ENCODE measurements around the gene FKBP5. TPM values are rescaled to one million over a fixed set of nuclear protein-coding genes. Genes with fewer than 3 reads are reported as not detected.
"Not testable (repeated sequence)": the region's sequence is repeated elsewhere in the genome, so short reads cannot be mapped to it uniquely, and the experiment has no call there.

FKBP5 gene
- total RNA-seq, 1 experiment from 2014 or later, result 15.0 TPM

- H3K4me3 ChIP-seq (ENCODE audit: insufficient read depth, low read depth, low read length), result no peak overlapping the region
- no peaks in the 10 kb centered on the region for H3K36me3 ChIP-seq (replicated peaks; ENCODE audit: control insufficient read depth, insufficient read depth, low read length)
- DNase-seq, result no peak
- no peaks in the 10 kb centered on the region for H3K27me3 ChIP-seq (ENCODE audit: control insufficient read depth, insufficient read depth, low read length)
Measured at GRCh38 chr6:35611240-35611639, 77.5 kb downstream of the FKBP5 start.

GRCh38 chr6:35610830-35611229 lies 77.9 kb downstream of the FKBP5 start:
- no peak for DNase-seq
- Histone ChIP-seq H3K27me3 (ENCODE audit: control insufficient read depth, insufficient read depth, low read length) (no peaks in the 10 kb centered on the region), H3K36me3 (replicated peaks; ENCODE audit: control insufficient read depth, insufficient read depth, low read length) (no peaks in the 10 kb centered on the region), H3K4me3 (ENCODE audit: insufficient read depth, low read depth, low read length) (no peak overlapping the region)

GRCh38 chr6:35609588-35609987 lies 79.1 kb downstream of the FKBP5 start:
- H3K27me3 ChIP-seq (ENCODE audit: control insufficient read depth, insufficient read depth, low read length), result no peaks in the 10 kb centered on the region
- no peak for DNase-seq
- H3K36me3 ChIP-seq (replicated peaks; ENCODE audit: control insufficient read depth, insufficient read depth, low read length), result no peaks in the 10 kb centered on the region
- no peak overlapping the region for H3K4me3 ChIP-seq (ENCODE audit: insufficient read depth, low read depth, low read length)

GRCh38 chr6:35607517-35608233 lies 81.0 kb downstream of the FKBP5 start:
- H3K36me3 ChIP-seq (replicated peaks; ENCODE audit: control insufficient read depth, insufficient read depth, low read length), result no peaks in the 10 kb centered on the region
- no peak overlapping the region for H3K4me3 ChIP-seq (ENCODE audit: insufficient read depth, low read depth, low read length)
- H3K27me3 ChIP-seq (ENCODE audit: control insufficient read depth, insufficient read depth, low read length), result no peaks in the 10 kb centered on the region
- no peak for DNase-seq

DNA sequence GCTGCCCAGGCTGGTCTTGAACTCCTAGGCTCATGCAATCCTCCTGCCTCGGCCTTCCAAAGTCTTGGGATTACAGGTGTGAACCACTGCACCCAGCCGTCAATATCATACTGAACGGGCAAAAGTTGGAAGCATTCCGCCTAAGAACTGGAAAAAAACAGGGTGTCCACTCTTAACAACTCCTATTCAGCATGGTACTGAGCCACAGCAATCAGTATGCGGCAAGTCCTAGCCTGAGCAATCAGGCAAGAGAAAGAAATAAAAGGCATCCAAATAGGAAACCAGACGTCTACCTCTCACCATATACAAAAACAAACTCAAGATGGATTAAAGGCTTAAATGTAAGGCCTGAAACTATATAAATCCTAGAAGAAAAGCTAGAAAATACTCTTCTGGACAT lies 83.1 kb downstream of the FKBP5 start:
- Histone ChIP-seq H3K36me3 (replicated peaks; ENCODE audit: control insufficient read depth, insufficient read depth, low read length) (no peaks in the 10 kb centered on the region), H3K27me3 (ENCODE audit: control insufficient read depth, insufficient read depth, low read length) (no peaks in the 10 kb centered on the region), H3K4me3 (ENCODE audit: insufficient read depth, low read depth, low read length) (no peak overlapping the region)
- DNase-seq, result no peak

GRCh38 chr6:35603326-35604202 lies 85.2 kb downstream of the FKBP5 start:
- Histone ChIP-seq H3K36me3 (replicated peaks; ENCODE audit: control insufficient read depth, insufficient read depth, low read length) (no peaks in the 10 kb centered on the region), H3K4me3 (ENCODE audit: insufficient read depth, low read depth, low read length) (no peak overlapping the region), H3K27me3 (ENCODE audit: control insufficient read depth, insufficient read depth, low read length) (no peaks in the 10 kb centered on the region)
- DNase-seq, result no peak

DNA sequence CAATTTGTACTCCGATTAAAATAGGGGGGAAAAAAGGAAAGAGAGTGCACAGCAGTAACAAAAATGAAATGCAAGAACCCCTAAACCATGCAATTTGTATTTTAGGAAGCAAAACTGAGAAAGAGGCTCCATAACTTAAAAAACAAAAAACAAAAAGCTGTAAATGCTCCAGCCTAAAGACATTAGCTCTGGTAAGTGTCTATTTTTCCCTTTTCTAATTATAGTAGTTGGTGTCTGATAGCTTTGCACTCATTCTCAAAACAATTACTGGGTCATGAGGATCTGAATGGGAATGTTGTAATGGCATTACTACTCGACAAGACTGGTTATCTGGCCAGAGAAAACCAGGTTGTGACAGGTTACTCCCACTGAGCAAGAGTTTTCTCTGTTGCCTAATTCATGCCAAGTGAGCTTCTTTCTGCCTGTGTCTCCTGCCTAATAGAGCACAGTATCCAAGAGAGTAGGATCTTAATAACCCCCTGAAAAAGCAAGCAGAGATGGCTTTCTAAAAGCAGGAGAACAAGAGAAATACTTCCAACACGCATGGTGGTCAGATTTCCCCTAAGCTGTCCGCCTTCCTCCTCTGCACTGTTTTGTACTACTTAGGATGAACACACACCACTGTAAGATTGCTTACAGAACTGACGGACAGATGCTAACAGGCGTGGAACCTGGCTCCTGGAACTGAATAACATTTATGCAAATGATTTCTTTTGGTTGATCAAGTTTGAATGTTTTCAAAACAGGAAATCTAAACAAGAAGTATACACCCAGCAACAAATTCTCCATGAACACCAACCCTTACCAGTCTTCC lies 86.4 kb downstream of the FKBP5 start:
- no peaks in the 10 kb centered on the region for H3K36me3 ChIP-seq (replicated peaks; ENCODE audit: control insufficient read depth, insufficient read depth, low read length)
- H3K27me3 ChIP-seq (ENCODE audit: control insufficient read depth, insufficient read depth, low read length), result no peaks in the 10 kb centered on the region
- DNase-seq, result no peak
- H3K4me3 ChIP-seq (ENCODE audit: insufficient read depth, low read depth, low read length), result no peak overlapping the region

DNA sequence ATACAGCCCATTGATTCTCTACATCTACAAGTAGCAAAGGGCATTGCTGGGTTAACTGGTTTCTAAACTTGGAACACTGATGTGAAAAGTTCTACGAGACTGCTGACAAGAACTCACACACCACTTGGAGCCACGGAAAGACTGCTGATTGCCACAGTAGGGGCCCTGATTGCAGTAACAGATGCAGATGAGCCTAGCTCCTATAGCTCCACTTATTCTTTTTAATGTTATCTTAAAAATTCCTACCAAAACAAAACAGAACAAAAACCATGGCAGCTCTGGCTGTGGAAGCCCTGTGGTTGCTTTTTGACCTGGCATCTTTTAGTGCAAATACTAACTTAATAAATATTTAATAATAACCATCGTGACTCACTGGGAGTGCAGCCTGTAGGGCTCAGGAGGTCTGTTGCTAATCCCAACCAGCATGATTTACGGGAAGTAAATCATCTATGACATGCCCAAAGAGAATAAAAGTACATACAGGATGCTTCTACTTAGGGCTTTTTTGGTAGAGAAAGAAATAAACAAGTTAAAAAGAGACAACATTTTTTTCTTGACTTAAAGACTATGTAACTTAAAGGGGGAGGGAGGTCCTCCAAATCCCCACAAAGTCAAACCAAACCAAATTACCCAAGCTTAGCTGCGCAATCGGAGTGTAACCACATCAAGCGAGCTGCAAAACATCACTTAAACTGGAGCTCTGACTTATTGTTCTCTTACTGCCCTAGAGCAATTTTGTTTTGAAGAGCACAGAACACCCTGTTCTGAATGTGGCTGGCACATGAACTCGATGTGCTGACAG lies 87.2 kb downstream of the FKBP5 start:
- DNase-seq, result peak; percentile 43
- Histone ChIP-seq H3K4me3 (ENCODE audit: insufficient read depth, low read depth, low read length) (no peak overlapping the region), H3K36me3 (replicated peaks; ENCODE audit: control insufficient read depth, insufficient read depth, low read length) (peaks cover 2% of the 10 kb centered on the region), H3K27me3 (ENCODE audit: control insufficient read depth, insufficient read depth, low read length) (no peaks in the 10 kb centered on the region)

GRCh38 chr6:35600659-35601125 lies 88.0 kb downstream of the FKBP5 start:
- no peaks in the 10 kb centered on the region for H3K27me3 ChIP-seq (ENCODE audit: control insufficient read depth, insufficient read depth, low read length)
- peaks cover 2% of the 10 kb centered on the region for H3K36me3 ChIP-seq (replicated peaks; ENCODE audit: control insufficient read depth, insufficient read depth, low read length)
- no peak for DNase-seq
- no peak overlapping the region for H3K4me3 ChIP-seq (ENCODE audit: insufficient read depth, low read depth, low read length)

DNA sequence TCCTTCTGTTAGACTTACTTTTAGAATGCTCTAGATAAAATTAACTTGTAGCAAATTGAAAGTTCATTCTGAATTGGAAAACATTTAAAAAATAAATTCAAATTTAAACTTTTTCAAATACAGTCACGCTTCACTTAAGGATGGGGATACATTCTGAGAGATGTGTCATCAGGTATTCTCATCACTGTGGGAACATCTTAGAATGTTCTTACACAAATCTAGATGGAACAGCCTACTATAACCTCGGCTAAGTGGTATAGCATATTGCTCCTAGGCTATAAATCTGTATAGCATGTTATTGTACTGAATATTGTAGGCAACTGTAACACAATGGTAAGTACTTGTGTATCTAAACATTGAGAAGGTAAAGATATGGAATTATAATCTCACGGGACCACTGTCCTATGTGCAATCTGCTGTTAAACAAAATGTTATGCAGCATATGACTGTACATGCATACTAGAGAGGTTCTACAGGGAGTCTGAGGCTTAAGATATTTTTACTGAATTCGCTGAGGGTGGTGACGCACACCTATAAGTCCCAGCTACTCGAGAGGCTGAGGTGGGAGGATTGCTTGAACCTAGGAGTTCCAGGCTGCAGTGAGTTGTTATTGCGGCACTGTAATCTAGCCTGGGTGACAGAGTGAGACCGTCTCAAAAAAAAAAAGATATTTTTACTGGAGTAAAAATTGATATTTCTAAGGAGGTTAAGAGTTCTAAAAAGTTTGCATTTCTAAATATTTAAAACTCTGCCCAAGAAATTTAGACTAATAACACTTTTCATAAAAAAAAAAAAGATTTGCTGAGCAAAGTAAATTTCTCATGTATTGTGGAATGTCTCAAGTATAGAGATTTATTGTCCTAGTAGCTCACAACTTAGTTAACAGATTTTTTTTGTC lies 88.7 kb downstream of the FKBP5 start:
- peaks cover 2% of the 10 kb centered on the region for H3K36me3 ChIP-seq (replicated peaks; ENCODE audit: control insufficient read depth, insufficient read depth, low read length)
- H3K4me3 ChIP-seq (ENCODE audit: insufficient read depth, low read depth, low read length), result no peak overlapping the region
- H3K27me3 ChIP-seq (ENCODE audit: control insufficient read depth, insufficient read depth, low read length), result no peaks in the 10 kb centered on the region
- DNase-seq, result no peak

GRCh38 chr6:35598621-35599020 lies 90.1 kb downstream of the FKBP5 start:
- H3K36me3 ChIP-seq (replicated peaks; ENCODE audit: control insufficient read depth, insufficient read depth, low read length); H3K4me3 ChIP-seq (ENCODE audit: insufficient read depth, low read depth, low read length); H3K27me3 ChIP-seq (ENCODE audit: control insufficient read depth, insufficient read depth, low read length); DNase-seq: not testable (repeated sequence)

DNA sequence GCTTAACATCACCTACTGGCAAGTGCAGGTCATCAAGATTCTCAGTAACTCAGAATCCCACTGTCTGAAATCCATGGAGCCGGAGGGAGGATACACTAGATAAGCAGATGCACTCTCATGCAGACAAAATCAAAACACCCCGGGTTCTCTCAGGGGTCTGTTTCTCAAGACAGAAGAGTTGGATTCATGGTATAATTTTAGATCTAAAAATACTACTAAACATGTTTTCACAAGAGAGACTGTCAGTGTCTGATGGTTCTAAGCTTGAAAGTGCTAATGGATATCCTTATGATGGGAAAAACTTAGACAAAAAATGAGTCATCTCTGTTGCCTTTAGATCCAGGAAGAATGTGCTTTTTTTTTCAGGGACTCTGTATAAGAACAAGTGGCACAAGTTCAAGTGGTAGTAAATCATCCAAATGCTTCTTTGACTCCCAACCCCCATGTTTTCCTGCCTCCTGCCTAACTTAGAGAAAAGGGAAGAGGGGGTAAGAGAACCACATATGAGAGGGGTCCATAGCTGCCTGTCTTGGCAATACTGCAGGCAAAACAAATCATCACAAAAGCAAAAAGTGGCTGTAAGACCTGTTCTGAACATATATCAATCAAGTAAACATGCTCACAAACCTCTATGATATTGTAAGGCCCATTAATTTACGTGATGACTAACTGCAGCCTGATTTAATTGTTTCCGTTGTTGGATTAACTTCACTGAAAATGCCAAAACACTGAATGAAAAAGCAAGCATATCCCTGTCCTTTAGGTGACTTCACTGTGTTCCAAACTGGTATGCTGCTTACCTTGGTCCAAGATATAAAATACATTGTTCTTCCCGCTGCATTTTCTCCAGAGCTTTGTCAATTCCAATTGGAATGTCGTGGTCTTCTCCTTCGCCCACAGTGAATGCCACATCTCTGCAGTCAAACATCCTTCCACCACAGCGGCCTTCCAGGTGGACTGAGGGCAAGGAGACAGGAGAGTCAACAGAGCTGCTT lies 92.0 kb downstream of the FKBP5 start:
- Histone ChIP-seq H3K36me3 (replicated peaks; ENCODE audit: control insufficient read depth, insufficient read depth, low read length) (peaks cover 2% of the 10 kb centered on the region), H3K27me3 (ENCODE audit: control insufficient read depth, insufficient read depth, low read length) (no peaks in the 10 kb centered on the region), H3K4me3 (ENCODE audit: insufficient read depth, low read depth, low read length) (no peak overlapping the region)
- no peak for DNase-seq

Data from H7 (cell line).